Bone marrow (tissue), 2 donors: ENCODE data around the gene SDK1.

Source experiments
- DNase-seq, 2 donors: peaks; one replicate each; lab custom pipeline; 2025; lab: John Stamatoyannopoulos, UW

SDK1 gene

DNA sequence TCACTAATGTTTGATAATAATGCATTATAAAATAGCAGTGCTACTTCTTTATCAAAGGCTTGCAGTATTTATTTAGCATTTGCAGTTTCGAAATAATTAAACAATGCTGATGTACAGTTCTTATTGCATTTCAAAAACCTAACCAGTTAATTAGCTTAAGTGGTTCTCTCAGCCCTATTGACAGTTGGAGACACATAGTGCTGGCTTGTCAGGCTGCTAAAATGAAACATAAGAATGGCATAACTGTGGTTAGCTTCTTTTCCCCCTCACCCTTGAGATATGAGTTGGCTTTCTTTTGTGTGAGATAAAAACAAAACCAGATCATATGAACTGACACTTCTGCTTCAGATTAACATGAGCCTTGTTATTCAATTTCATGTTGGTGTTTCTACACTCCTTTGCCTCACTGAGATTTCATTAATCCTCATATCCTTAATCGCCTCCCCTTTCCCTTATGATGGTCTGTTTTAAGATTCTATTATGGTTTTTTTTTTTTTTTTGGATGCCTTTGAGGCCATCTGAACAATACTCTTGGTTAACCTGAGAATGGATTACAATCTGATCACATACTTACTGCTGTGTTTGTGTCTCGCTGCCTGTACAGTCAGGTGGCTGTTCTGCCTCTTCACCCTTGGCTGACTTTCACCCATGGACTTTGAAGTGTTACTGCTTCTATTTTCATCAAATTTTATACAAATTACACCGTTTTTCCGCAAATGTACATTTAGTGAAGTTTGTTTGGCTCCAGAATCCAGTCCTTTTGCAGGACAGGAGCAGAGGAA, 108.0 kb downstream of the SDK1 start:
- no peak for DNase-seq

DNA sequence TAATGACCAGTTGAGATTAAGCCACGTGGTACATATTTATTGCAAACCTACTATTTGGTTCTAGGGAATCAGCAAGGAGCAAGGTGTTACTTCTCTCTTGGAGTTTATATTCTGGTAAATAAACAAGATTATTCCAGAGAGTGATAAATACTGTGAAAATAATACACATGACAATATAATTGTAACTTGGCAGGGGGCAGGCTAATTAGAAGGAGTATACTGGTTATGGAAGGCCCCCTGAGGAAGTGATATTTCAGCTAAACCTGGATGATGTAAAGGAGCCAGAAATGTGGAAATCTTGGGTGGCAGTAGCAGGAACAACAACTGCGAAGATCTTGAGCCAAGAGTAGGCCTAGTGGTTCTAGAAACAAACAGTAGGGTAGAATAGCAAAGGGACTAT, 111.8 kb downstream of the SDK1 start:
- DNase-seq = no peak

DNA sequence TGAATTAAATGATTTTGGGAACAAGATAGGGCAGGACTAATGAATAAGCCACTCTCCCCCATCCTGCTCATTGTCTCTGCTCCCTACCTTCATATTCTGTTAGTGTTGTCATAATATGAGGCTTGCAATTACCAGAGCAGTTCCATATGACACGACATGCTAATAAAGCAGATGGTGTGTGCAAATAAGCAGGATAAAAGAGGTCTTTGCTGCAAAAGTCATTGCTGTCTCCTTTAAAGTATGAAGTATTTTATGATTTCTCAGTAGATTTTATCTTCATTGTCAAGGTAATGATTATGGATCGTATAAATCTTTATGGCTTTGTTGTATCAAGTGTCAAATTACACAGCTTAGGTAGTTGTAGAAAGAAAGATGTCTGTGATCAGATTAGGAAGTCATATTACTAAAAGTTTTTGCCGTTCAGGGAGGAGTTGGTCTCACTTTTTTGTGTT, 114.8 kb downstream of the SDK1 start:
- DNase-seq = no peak

DNA sequence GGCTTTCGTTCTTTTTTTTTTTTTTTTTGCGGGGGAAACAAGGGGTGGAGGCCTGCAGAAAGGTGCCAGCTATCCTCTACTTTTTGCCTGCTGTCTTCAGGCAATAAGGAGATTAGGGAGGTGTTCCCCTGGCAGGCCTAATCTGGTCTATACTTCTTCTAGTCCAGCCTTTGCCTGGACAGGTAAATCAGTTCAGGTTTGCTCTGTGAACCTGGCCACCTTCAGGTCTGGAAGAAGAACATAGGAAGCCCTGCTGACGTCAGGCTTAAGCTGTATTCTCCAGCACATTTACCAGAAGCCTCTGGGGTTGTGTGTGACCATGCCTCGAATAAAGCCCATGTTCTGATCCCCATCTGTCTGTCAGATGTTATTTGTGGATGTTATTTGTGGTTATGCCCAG, 115.4 kb downstream of the SDK1 start:
- no peak for DNase-seq

DNA sequence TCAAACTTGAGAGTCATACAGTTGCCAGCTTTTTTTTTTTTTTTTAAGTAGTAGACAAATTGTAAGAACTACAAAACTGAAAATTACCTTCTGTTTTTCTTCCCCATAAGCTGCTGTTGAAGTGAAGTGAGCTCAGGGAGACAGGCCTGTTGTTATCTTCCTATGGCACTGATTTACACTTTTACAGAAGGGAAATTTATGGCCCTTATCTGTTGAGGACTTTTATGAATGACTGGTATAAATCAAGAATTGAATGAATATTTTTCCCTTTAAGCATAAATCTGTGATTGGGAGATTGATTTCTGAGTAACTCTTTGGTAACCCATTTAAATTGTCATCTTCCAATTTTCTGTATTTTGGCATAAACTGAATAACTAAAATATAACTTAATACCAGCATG, 124.0 kb downstream of the SDK1 start:
- DNase-seq = no peak

DNA sequence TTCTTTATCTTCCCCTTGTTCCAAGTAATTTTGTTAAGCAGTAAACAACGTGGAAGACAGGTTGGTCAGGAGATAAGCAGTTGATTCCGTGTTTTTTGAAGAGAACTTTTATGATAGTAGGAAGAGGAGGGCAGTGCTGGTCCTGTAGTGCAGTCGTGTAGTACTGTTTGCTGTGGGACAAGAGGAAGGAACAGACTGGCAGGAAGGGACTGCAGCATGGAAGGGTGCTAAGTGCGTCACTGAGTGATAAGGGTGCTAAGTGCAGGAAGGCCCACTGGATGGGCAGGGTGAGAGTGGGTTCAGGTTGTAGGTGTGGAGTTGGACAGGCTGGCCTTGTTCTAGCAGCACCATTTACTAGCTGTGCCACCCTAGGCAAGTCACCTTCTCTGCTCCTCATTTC, 125.0 kb downstream of the SDK1 start:
- DNase-seq = no peak

DNA sequence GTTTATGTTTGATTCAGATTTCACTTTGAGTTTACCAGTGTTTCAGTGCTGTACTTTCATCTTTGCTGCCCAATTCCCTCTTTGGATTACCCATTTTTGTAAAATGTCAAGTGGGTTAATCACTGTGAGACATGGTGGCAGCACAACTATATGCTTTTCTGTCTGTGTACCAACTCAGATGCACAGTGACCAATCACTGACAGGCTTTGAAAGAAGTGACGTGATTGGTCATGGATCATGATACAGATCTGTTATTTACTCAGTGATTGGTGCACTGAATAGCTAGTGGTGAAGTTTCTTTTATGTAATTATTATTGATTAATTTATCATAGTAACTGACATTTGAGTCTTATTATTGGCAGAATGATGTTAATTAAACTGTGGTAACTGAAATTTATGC, 126.9 kb downstream of the SDK1 start:
- no peak for DNase-seq

DNA sequence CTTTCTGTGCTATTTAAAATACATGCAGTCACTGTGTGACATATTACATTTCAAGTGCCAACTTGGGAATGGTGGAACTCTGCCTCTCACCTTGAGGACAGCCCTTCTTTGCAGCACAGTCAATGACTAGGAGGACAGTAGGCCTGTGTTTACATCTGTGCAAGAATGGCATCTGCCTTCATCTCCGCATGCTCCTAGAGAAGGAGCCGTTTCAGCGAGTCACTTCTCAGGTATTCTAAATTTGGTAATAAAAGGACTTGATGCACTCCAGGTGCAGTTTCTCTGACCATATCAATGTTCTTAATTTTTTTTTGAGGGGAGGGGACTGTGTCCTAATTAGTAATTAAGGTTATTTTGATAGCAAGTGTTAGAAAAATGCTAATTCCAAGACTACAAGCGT, 128.9 kb downstream of the SDK1 start:
- no peak for DNase-seq

DNA sequence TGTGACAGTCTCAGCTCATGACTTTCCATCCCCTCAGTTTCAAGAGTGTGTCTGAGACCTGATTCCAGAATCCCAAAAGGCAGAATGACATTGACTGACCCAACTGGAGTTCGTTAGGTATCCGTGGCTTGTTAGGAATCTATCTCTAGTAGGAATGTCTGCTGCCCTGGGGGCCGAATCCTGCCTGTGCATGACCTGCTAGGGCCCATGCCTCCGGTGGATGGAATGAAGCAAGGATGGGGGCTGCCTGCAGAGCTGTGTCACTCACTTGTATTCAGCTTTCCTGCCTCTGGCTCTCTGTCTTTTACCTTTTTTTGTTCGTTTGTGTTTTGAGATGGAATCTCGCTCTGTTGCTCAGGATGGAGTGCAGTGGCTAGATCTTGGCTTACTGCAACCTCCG, 129.5 kb downstream of the SDK1 start:
- no peak for DNase-seq

DNA sequence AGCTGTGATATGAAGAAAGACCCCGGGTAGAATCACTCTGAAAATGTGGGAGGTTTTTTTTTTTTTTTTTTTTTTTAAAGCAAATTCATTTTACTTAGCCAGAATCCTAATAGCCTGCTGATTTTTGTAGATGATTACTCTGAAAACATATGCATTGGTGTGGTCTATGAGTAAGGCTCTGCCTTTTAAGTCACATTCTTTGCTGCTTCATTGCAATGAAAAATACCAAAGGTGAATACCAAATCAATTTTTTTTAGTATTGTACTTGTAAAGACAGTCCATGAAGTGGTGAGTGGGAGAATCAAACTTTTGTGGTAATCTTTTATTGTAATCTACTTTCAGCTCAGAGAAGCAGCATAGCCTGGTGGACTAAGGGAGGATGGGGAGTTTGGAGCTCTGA, 130.3 kb downstream of the SDK1 start:
- no peak for DNase-seq

DNA sequence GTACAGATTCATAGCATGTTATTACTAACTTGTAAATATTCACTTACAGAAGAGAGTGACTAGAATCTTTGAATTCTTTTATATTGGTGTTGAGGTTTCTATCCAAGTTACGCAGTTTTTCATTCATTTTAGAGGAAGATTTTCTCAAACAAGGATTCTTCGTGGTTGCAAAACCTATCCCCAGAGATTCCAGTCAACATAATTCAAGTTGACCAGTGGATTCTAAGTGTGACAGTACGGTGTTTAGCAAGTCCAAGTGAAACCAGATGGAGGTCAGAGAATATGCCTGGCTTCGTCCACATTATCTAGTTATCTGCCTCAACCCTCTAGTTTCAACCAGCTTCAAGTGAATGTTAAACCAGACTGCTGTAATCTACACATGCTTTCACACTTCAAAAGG, 131.9 kb downstream of the SDK1 start:
- DNase-seq = no peak

DNA sequence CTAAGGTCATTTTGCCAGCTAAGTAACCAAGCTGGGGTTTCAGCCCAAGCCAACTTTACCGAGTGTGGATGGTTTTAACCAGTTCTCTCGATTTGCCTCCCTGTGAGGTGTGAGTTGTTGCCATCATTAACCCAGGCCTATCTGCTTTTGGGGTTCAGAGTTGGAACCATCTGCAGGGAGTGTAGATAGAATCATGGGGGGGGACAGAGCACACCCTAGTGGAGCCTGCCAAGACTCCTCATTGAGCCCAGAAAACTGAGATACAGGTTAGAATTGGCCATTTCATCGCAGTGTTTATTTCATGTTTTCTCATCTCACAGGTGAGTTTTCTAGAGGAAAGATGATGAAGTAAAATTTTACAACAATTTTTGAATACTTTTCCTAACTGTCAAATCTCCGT, 133.6 kb downstream of the SDK1 start:
- DNase-seq = no peak

DNA sequence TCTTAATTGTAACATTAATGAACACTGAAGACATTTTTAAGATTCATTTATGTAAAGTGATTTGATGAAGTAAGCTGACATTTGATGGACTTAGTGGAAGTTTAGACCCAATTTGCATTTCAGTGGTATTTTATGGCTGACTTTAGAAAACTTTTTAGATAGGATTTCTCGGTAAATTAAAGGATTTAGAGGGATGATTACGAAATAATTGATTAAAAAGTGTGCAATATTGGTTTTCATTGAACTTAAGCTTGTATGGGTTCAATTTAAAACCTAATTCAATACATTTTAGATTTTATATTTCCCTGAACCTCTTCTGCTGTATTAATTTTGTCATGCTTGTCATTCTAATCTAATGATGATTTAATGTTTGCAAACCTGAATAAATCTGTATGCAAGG, 135.1 kb downstream of the SDK1 start:
- DNase-seq = no peak

DNA sequence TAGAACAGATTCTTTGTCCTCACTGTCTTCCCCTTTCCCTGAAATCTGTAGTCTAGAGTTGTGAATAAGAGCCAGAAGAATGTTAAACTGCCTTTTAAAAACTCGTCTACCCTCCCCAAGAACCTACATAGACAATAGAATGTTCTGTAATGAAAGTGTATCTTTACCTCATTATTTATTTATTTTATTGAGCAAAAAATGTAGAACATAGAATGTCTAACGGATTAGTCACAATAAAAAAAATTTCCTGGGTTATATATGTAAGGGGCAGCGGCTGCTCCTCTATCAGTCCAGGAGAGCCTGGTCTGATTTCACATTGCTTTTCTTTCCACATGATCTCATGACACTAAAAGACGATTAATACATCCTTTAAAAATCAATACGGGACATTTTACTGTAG, 135.7 kb downstream of the SDK1 start:
- DNase-seq = no peak

DNA sequence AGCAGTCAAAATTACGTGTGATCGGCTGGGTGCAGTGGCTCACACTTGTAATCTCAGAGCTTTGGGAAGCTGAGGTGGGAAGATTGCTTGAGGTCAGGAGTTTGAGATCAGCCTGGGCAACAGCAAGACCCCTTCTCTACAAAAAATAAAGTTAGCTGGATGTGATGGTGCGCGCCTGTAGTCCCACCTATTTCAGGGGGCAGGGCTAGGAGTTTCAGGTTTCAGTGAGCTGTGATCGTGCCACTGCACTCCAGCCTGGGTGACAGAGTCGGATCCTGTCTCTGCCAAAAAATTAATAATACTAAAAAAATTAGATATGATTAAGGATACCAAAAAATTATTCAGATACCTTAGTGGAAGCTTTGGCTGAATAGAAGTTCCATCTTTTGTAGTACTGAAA, 136.4 kb downstream of the SDK1 start:
- no peak for DNase-seq

DNA sequence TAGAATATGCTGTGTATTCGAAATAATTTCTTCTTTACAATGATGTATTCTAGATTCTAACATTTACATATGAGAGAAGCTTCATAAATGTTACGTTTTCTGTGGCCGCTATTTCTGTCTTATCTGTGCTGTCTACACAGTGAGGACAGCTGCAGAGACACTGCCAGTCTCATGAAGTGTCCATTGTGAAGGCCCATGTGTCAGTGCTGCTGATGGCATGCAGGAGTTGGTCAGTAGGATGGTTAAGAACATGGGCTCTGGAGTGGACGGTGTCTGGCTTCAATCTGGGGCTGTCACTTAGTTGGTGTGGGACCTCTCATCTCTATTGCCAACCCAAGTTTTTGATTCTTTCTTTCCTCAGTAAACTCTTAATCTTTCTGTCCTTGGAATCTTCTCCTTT, 137.3 kb downstream of the SDK1 start:
- DNase-seq = no peak

DNA sequence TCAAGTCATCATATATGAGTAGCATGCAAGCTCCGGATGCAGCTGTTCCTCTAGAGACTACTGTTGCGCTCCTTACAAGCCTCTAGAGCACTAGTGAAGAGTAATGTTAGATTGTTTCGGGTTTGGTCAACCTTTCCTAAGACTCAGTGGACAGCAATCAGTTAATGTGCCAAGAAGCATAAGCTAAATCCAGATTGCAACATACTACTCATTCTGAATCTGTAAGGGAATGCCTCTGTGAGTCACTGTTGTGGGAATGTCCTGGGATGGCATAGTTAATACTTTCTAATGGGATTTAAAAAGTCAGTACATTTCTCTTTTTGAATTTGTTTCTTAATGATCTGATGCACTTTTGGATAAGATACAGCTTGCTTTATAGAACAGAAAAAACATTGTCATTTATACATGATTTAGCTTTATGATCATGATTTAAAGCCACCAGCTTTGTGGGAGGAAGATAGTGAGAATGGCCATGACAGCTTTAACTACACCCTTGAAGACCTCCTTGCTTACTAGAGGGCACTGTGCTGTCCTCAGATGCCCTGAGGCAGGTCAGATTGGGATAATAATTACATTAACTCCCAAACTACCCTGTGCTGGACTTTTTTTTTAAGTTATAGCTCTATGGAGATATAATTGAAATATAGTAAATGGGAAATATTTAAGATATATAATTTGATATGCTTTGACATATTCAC, 138.4 kb downstream of the SDK1 start:
- DNase-seq = no peak

DNA sequence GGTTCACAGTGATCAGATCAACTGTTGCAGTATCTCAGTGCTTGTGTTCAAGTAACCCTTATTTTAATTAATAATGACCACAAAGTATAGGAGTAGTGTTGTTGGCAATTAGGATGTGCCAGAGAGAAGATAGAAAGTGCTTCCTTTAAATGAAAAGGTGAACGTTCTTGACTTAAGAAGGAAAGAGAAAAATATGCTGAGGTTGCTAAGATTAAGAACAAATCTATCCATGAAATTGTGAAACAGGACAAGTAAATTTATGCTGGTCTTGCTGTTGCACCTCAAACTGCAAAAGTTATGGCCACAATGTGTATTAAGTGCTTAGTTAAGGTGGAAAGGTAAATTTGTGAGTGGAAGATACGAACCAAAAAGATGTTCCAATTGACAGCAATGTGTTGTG, 139.5 kb downstream of the SDK1 start:
- DNase-seq = no peak

DNA sequence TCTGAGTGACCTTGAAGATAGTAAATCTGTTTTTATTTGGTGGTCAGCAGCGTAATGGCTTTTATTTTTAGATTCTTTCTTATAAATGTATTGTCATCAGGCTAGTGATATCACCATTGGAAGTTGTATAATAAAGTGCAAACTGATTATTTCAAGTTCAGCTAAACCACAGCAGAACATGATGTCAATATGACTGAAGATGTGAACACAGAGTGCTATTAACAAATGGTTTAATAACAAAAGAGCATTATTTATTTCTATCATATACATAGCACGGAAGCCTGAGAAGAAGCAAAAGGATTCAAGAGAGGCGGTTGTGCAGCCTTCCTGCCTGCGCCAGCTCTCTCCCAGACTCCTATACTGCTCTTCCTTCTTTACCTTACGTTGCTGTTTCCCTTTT, 142.7 kb downstream of the SDK1 start:
- DNase-seq = no peak

DNA sequence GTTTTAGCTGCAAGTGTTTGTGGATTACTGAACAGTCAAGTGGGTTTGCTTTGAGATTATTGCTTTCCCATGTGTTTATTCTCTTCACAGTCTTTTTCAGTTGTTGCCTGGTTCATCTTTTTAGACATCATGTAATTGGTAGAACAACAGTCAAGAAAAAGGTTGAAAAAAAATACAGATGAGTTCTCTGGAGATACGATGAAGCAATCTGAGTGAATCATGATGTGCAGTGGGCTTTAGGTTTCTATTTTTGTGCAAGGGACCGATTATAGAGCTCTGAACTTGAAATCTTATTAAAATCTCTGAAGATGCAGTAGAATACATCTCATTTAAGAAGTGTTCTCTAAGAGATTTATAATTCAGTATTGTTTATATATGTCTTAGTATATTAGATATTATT, 145.7 kb downstream of the SDK1 start:
- no peak for DNase-seq

DNA sequence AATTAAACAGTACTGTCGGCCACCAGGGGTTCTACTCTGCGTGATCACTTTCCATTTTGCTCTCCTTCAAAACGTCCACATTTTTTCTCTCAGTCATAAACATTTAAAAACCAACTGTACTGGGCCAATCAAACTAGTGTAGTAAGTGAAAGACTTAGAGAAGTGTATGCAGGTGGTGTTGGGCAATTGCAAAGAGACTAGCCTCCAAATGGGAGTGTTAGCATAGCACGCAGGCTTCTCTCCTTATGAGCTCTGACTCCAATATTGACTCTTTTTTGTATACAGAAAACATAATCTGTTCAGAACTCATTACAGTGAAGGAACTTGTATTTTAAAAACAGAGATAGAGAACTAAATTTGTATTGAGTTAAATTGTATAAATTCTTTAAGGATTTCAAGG, 150.6 kb downstream of the SDK1 start:
- no peak for DNase-seq

DNA sequence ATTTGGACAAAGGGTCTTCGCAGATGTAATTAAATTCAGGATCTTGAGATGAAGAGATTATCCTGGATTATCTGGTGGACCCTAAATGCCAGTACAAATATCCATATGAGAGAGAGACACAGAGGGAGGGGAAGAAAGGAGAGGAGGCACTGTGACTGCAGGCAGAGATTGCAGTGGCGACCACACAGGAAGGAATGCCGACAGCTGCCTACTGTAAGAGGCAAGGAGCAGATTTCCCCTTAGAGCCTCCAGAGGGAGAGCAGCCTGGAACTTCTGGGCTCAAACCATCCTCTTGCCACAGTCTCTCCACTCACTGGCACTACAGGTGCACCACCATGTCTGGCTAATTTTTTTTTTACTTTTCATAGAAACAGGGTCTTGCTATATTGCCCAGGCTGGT, 152.3 kb downstream of the SDK1 start:
- DNase-seq = no peak

DNA sequence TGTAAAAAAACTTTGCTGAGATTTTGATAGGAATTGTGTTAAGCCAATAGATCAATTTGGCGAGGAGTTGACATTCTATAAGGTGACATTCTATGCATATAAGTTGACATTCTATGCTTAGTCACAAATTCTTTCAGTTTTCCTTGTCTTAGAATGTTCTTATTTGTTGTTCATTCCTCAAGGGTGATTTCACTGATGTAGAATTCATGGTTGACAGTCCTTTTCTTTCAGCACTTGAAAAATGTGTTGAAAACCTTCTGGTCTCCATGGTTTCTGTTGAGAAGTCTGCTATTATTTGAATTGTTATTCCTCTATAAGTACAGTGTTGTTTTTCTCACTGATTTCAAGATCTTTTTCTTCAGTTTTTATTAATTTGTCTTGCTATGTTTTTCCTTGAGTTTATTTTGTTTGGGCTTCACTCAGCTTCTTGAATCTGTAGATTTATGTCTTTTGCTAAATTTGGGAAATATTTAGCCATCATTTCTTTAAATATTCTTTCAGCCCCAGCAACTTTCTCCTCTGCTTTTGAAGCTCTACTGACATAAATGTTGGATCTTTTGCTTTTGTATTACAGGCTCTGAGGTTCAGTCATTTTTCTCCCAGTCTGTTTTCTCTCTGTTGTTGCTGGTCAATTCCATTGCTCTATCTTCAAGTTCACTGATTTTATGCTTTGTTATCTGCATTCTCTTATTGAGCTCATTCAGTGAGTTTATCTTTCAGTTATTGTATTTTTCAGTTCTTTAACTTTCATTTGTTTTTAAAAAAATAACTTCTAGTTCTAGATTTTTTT, 154.9 kb downstream of the SDK1 start:
- DNase-seq = no peak
